HG02885 (cell line): Measurements from ENCODE around the gene NT5C3B.
"Not testable (repeated sequence)": the region's sequence is repeated elsewhere in the genome, so short reads cannot be mapped to it uniquely, and the experiment has no call there.

Experiments used
- ATAC-seq: cut with Tn5 transposase; IDR thresholded peaks from one replicate; pipeline ENCODE4 v1.9.1; 2021; ENCODE audit warnings: mild to moderate bottlenecking; ENCODE audit not compliant: unreplicated experiment, poor library complexity

Gene NT5C3B

DNA sequence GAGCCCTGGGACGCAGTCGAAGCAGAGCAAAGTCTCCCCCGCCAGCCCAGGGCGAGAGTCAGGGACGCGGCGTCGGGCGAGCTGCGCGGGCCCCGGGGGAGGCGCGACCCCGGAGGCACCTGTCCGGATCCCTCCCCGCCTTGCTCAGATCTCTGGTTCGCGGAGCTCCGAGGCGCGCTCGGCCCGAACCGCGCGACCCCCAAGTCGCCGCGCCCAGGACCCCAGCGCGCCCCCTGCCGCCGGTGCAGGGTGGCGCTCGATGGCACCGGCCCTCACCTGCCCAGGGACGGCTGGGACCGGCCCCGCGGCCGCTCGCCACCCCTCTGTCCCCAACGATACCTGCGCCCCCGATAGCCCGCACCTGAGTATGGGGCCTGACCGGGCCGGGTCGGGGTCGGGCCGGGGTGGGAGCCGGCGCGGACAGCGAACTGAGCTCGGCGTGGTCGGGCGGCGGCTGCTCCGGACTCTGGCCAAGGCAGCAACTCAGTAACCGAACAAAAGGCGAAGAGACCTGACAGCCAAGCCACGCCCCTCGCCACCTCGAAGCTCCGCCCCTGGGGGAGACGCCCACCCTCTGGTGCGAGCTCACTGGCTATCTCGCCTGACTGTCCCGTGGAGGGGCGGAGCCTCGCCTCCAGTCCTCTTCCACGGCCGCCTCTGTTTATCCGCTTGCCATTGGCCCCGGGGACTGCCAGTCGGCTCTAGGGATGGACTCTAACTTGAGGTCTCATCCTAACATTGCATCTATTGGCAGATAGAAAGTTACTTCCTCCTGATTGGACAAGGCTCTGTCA, 49.6 kb downstream of the NT5C3B start, which contains the start of gene JUP:
TSS of gene JUP (minus strand) at position 485 of the 794 bp plus-strand sequence. CDS start 14,857 bp downstream, outside the sequence.
- peak; percentile 87 for ATAC-seq

DNA sequence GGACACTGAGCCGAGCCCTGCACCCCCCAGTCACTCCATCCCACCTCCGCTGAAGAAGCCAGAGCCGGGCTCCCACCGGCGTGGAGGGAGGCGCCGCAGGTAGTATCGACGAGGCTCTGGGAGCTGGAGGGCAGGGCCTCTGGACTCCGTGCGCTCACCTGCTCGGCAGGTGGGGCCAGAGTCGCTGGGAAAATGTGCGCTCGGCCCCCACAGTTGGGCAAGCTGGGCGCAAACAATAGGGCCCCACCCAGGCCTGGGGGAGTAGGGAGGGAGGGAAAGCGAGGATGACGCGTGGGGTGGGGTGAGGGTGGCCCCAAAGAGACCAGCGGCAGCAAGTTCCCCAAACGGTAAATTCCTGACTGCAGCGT, 50.2 kb downstream of the NT5C3B start:
- ATAC-seq = no peak

DNA sequence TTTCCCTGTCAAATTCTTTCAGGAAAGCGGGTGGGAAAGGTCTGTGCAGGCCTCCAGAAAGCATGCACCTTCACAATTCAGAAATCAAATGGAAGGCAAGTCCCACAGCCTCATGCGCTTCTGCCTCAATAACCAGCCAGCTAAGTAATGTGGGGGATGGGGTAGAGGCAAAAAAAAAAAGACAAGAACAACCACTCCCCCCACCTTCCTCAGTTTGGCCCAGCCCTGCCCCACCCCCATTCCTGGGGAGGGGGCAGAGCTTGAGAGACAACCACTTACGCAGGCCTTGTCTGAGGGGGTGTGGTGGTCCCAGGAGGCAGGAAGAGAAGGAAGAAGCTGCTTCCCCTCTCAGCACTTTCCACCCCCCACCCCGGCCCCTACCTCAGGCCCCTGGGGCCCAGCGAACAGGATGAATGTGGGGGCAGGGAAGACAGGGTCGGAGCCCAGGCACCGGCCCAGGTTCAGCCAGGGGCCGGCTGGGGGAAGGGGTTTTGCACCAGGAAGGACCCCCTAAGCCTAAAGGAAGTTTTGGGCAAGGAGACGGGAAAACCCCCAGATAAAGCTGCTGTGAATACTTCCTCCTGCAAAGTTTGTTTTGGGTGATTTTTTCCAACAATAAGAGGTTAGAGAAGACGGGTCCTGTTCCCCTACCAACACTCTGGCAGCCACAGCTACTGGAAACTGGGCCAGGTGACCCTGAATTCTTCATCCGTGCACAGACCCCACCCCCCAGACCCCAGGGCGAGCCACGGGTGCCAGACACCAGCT, 50.8 kb downstream of the NT5C3B start:
- ATAC-seq = no peak

DNA sequence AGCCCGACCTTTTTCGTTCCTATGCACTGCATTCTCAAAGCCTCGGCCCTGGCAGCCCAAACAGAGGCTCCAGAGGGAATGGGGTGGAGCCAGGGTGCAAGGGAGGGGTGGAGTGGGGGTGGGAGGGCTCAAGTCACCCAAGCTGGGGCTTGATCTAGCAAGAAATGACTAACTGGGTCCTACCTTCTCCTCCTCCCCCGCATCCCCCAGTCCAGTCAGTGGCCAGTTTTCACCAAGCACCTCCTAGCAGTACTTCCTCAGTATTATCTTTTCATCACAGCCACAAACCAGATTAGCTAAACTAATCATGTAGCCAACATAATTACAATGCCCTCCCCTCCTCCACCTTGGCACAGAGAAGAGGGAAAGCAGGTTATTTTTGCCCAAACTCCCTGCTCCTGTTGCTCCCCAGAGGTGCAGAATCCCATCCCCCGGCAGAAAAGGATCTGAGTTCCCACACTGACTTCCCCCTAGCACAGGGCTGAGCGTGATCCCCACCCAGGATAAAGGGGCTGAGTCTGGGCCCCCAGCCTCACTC, 51.8 kb downstream of the NT5C3B start:
- ATAC-seq = no peak

DNA sequence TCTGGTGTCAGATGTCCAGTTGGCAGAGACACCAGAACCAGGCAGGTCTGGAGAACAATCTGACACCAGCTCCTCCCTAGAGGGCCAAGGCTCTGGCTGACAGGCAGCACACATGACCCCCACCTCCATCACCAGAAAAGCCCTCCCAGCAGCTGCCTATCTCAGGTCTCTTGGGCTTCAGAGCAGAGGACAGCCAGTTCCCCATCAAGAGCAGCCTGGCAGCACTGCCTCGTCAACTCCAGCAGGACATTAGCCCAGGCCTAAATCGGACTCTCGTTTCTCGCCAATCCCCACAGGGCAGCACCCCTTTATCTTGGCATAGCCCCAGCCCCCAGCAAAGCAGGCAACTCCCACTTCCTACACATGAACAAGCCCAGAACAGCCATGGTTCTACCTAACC, 53.9 kb downstream of the NT5C3B start:
- no peak for ATAC-seq

DNA sequence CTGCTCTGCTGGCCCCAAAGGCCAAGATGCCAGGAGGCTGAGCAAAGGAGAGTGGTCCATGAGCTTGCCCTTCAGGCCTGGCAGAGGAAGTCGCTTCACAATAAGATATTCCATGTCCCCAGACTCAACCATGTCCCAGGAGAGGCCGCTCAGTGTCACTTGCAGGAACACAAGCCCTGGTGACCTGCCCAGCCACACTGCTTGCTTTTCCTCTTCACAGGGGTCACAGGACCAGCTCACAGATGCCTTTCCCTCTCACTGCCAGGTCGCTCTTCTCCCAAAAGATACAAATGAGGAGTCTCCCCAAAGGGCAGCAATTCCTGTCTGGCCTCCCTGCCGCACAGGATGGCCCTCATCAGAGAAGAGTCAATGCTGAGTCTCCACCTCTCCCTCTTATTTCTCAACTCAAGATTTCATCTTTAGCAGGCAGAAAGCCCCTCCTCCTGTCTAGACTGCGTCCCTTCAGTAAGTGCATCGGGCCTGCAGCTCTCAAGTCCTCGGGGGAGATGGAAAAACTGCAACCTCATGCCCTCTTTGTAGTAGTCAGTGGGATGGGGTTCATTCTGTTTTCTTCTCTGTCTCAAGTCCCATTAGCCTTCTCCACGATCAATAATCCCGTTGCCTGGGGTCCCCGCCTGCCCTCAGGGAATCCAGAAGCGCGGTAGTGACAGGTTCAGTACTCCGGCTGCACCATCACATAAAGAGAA, 54.5 kb downstream of the NT5C3B start:
- no peak for ATAC-seq

DNA sequence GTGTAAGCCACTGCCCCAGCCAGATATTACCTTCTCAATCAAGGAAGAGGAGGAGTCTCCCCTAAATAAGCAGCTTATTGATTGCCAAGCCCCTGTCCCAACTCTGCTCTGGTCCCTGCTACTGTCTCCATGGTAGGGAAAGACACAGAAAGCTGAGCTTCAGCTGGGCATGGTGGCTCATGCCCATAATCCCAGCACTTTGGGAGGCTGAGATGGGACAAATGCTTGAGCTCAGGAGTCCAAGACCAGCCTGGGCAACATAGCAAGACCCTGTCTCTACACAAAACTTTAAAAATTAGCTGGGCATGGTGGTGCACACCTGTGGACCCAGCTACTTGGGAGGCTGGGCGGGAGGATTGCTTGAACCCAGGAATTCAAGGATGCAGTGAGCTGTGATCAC, 56.1 kb downstream of the NT5C3B start:
- no peak for ATAC-seq

DNA sequence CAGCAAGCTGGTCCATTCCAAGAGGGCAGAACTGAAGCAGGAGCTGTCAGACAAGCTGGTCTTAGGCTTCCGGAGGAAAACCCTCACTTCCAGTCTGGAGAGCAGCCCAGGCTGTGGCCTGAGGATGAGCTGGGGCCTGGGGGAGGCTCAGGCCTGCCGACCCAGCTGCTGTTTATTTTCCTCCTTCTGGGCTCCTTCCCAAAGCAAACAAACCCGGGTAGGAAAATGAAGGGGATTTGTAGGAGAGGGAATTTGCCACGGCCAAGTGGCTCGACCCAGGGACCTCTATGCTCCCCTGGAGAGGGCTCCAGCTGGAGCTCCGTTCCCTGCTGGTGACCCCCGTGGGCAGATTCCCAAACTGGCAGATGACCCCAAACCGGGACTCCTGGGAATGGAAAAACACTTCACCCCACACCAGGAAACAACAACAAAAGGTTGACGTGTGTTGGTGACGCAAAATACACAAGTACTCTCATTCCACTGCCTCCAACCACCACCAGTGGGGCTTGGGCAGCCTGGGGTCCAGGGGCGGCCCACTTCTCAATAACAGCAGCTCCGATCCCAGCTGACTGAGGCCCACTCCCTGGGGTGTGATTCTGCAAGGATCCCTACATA, 58.4 kb downstream of the NT5C3B start:
- ATAC-seq = no peak

DNA sequence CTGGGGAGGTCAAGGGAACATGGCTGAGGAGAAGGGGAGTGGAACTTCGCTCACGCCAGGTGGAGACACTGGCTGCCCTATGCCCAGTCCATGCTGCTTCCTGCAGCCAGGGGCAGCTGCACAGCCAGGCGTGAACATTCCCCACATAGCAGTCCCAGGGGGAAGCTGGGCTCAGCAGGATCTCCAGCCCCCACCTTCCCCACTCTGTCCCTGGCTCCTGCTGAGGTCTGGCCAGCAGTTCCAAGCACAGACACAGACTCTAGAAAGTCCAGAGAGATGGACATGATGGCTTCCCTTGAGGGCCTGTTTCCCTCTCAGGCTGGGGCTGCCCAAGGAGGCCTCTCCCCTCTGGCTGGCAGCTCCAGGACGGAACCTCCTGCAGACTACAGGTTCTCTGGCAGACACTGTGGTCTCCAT, 58.9 kb downstream of the NT5C3B start:
- ATAC-seq = no peak

DNA sequence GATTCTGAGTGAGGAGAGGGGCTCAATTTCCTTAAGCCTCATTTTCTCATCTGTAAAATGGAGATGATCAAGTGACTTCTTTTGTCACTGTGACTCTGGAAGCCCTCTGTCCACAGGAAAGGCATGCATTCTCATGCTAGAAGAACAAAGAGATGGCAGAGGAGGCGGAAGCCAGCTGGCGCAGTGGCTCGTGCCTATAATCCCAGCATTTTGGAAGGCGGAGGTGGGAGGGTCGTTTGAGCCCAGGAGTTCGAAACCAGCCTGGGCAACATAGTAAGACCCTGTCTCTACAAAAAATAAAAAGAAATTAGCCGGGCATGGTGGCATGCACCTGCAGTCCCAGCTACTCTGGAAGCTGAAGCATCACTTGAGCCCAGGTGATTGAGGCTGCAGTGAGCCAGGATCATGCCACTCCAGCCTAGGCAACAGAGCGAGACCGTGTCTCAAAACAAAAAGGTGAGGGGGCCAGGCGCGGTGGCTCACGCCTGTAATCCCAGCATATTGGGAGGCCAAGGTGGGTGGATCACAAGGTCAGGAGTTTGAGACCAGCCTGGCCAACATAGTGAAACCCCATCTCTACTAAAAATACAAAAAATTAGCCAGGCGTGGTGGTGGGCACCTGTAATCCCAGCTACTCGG, 59.7 kb downstream of the NT5C3B start:
- not testable (repeated sequence) for ATAC-seq

DNA sequence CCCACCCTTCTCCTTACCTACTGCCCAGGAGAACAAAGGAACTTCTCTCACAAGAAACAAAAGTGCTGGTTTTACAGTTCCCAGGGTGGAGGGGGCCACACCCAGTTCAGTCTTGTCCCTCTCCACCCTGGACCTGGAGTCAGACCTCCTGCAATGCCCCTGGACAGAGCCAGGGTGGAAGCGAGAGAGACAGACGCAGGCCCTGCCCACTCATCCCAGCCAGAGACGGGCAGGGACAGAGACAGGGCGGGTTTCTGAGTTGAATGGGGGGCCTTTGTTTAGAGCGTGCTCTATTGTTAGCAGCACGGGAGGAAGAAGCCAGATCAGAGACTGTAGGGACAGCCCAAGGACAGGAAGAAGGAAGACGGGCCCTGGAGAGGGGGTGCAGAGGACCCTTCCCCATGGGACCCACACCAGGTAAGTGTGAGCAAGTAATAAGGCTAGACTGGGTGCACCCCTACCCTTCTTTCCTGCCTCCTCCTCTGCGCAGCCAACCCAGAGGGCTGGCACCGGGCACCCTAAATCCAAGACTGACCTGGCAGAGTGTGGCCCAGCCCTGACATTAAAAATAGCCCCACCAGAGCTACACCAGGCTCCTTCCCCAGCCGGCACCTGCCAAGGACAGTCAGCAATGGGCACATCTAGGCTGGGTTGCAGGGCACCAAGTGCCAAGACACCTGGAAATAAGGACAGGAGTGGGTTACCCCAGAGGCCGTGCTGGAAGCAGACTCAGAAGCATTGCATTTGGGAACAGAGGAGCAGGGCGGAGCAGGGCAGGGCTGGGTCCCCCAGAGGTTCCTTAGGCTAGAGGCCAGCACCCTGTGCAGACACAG, 60.4 kb downstream of the NT5C3B start:
- ATAC-seq = no peak
